PC-3 (cell line): Measurements from ENCODE around the gene RNU7-1. TPM values are rescaled to one million over a fixed set of nuclear protein-coding genes. Genes with fewer than 3 reads are reported as not detected.

ENCODE experiments used
- ATAC-seq: fragments of 200-7000 bp; cut with Tn5 transposase; 2 replicates; pipeline ENCODE4 v1.9.1; 2020; ENCODE audit warnings: mild to moderate bottlenecking, moderate library complexity
- BruUV-seq: library from RNA; stranded (reverse); fragments of 400-500 nt; replicated peaks from 2 replicates; lab custom pipeline; 2021; lab: Mats Ljungman, UMichigan
- CTCF ChIA-PET: fragments of 300-600 bp; sonication (Branson Sonifier 250); formaldehyde crosslinking; loops from one replicate; lab custom pipeline; 2022; ENCODE audit warnings: antibody characterized with exemption; lab: Charles Lee
- POLR2A ChIA-PET: fragments of 300-600 bp; sonication (Branson Sonifier 250); formaldehyde crosslinking; loops from one replicate; lab custom pipeline; 2022; ENCODE audit warnings: antibody characterized with exemption; ENCODE audit not compliant: unreplicated experiment; lab: Charles Lee
- DNase-seq: peaks from one replicate; pipeline ENCODE4 v3.0.0-alpha.2; 2015
- H2AFZ ChIP-seq: fragments of 300-600 bp; sonication (generic); 2 replicates; pipeline ENCODE4 v1.6.0; 2016; ENCODE audit warnings: antibody characterized with exemption, low read length
- H3F3A ChIP-seq: fragments of 300-600 bp; sonication (generic); one replicate; pipeline ENCODE4 v1.6.0; 2017; ENCODE audit warnings: antibody characterized with exemption, low read length, control low read depth, mild to moderate bottlenecking; ENCODE audit not compliant: unreplicated experiment
- H3K27ac ChIP-seq: fragments of 300-600 bp; sonication (generic); 2 replicates; pipeline ENCODE4 v1.5.1; 2016; ENCODE audit warnings: mild to moderate bottlenecking, low read length
- H3K27me3 ChIP-seq: fragments of 300-600 bp; sonication (generic); 2 replicates; pipeline ENCODE4 v1.6.1; 2016; ENCODE audit warnings: low read length, mixed read lengths
- H3K36me3 ChIP-seq: fragments of 300-600 bp; sonication (generic); 2 replicates; pipeline ENCODE4 v1.6.1; 2016; ENCODE audit warnings: low read depth, mixed run types, low read length, mixed read lengths
- H3K4me1 ChIP-seq: fragments of 300-600 bp; sonication (generic); 2 replicates; pipeline ENCODE4 v1.5.1; 2016; ENCODE audit warnings: low read length; ENCODE audit not compliant: insufficient read depth
- H3K4me2 ChIP-seq: fragments of 300-600 bp; sonication (generic); 2 replicates; pipeline ENCODE4 v1.6.0; 2016; ENCODE audit warnings: low read length
- H3K4me3 ChIP-seq: fragments of 300-600 bp; sonication (generic); 2 replicates; pipeline ENCODE4 v1.5.1; 2016; ENCODE audit warnings: mild to moderate bottlenecking, low read length, mixed read lengths
- H3K79me2 ChIP-seq: fragments of 300-600 bp; sonication (generic); 2 replicates; pipeline ENCODE4 v1.6.1; 2017; ENCODE audit warnings: low read length, mixed read lengths
- H3K9ac ChIP-seq: fragments of 300-600 bp; sonication (generic); 2 replicates; pipeline ENCODE4 v1.6.0; 2016; ENCODE audit warnings: mild to moderate bottlenecking, low read length
- H3K9me2 ChIP-seq: fragments of 300-600 bp; sonication (generic); replicated peaks from 2 replicates; pipeline ENCODE4 v1.6.1; 2016; ENCODE audit warnings: mixed run types, low read length, mixed read lengths
- H3K9me3 ChIP-seq: fragments of 300-600 bp; sonication (generic); 2 replicates; pipeline ENCODE4 v1.6.1; 2016; ENCODE audit warnings: low read length, mixed read lengths
- H4K20me1 ChIP-seq: fragments of 300-600 bp; sonication (generic); 2 replicates; pipeline ENCODE4 v1.6.1; 2016; ENCODE audit warnings: low read length, mixed read lengths
- EZH2 ChIP-seq: fragments of 300-600 bp; sonication (generic); IDR thresholded peaks from one replicate; pipeline ENCODE4 v1.6.1; 2017; ENCODE audit warnings: antibody characterized with exemption, mild to moderate bottlenecking, low read length; ENCODE audit not compliant: unreplicated experiment
- EZH2phosphoT487 ChIP-seq: fragments of 300-600 bp; sonication (generic); IDR thresholded peaks from 2 replicates; pipeline ENCODE4 v1.6.1; 2018; ENCODE audit warnings: mild to moderate bottlenecking, antibody characterized with exemption, low read length, borderline replicate concordance
- intact Hi-C: fragments of 100-400 bp; cut with micrococcal nuclease; formaldehyde crosslinking; loops from 2 replicates; pipeline ENCODE4 v1.9.0; 2023
- total RNA-seq: library from RNA; depleted of rRNA; stranded (reverse); fragments of >200 nt; gene quantifications from 2 replicates; pipeline ENCODE4 v1.2.3, GENCODE V29; 2014
- TF ChIP-seq, protein P1 (sequence below): fragments of 300-600 bp; sonication (generic); conservative IDR thresholded peaks from 2 replicates; pipeline ENCODE4 v1.5.1; 2017; ENCODE audit warnings: antibody characterized with exemption, low read depth, mild to moderate bottlenecking, low read length

RNU7-1 gene
- total RNA-seq, 1 experiment from 2014 or later: not detected

DNA sequence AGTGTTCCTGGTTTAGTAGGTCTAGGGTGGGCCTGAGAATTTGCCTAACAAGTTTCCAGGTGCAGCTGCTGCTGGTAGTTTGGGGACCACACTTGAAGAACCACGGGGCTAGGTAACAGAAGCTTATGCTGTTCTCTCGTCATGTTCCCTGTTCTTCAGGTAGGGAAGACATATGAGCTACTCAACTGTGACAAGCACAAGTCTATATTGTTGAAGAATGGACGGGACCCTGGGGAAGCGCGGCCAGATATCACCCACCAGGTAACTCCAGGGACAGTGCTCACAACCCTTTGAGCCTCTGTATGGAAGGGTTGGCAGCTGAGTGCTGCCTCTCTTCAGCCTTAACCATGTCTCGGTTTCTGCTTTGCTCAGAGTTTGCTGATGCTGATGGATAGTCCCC, 30.6 kb downstream of the RNU7-1 start:
- H3K36me3 ChIP-seq: peaks cover 31% of the 10 kb centered on the region
- peaks cover 14% of the 10 kb centered on the region for H3K4me1 ChIP-seq
- no TSS peak for BruUV-seq

DNA sequence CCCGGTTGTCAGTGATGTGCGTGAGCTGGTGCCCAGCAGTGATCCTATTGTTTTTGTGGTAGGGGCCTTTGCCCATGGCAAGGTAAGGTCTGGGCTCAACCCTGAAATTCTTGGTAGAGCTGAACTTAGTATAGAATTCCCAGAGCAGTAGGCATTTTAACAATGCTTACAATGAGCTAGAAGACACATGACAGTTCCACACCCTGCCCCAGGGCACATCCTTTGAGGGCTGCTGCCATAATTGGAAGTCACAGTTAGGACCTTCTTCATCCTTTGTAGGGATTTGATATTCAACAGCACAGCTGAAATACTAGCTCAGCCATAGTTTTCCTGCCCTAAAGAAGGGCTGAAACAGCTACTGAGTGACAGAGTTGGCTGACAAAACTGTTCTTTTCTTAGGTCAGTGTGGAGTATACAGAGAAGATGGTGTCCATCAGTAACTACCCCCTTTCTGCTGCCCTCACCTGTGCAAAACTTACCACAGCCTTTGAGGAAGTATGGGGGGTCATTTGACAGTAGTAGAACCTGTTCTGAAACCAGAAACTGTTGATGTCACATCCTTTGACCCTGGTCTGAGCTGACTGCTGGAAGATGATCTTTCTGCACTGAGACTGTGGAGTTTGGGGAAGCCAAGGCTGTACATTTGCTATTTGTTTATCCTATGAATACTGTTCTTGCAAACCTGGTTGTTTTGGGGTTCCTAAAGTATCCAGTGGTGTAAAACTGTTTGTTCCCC, 31.8 kb downstream of the RNU7-1 start:
- no peak overlapping the region for H3K4me3 ChIP-seq
- BruUV-seq: no TSS peak

More for the DNA sequence above, 30.6 kb downstream of the RNU7-1 start:
- ATAC-seq (no peak), DNase-seq (no peak)
- H3K9me3 ChIP-seq: no peaks in the 10 kb centered on the region
- peaks cover 39% of the 10 kb centered on the region for H3K79me2 ChIP-seq
- no peak overlapping the region for H3K27ac ChIP-seq
- CTCF ChIA-PET: no interaction called here
- no peaks in the 10 kb centered on the region for H3F3A ChIP-seq
- no peak overlapping the region for H3K4me2 ChIP-seq
- intact Hi-C loops: loop anchor here (5.0 kb wide), 1 partner anchor 43 kb away; the partner anchor contains the start of gene LPCAT3
- no peaks in the 10 kb centered on the region for H4K20me1 ChIP-seq
- H2AFZ ChIP-seq: no peak overlapping the region
- H3K9me2 ChIP-seq: no peaks in the 10 kb centered on the region
- no peaks in the 10 kb centered on the region for H3K27me3 ChIP-seq
- no peak overlapping the region for H3K4me3 ChIP-seq
- no peak overlapping the region for H3K9ac ChIP-seq
- POLR2A ChIA-PET: no interaction called here
- TF ChIP-seq EZH2phosphoT487: no peak

DNA sequence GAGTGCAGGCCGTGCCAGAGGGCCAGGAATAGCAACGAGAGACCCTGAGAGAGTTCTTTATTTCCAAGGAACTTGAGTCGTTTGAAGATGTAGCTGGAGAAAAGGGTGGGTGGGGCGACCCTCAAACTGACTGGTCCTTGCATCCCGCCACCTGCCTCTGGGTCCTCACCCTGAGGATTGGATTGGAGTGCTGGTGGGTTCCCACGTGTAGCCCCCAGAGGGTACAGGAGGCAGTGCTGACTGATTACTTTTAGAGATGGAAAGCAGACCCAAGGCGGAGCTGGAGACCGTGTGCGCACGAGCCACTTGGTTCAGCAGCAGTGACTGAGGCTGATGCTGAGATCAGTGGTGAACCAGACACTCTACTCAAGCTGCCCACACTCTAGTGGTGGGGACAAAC, 34.0 kb downstream of the RNU7-1 start:
- Histone ChIP-seq H3K4me1 (peaks cover 1% of the 10 kb centered on the region; the same call in 1 of the 2 replicates), H3F3A (no peaks in the 10 kb centered on the region), H3K9ac (no peak overlapping the region), H3K9me2 (no peaks in the 10 kb centered on the region), H3K9me3 (no peaks in the 10 kb centered on the region), H4K20me1 (no peaks in the 10 kb centered on the region), H3K4me2 (no peak overlapping the region), H2AFZ (no peak overlapping the region), H3K36me3 (peaks cover 28% of the 10 kb centered on the region), H3K27ac (no peak overlapping the region), H3K4me3 (no peak overlapping the region), H3K79me2 (peaks cover 6% of the 10 kb centered on the region), H3K27me3 (no peaks in the 10 kb centered on the region)
- CTCF ChIA-PET: no interaction called here
- POLR2A ChIA-PET: interaction anchor here (0.6 kb wide), 2 partner anchors 40 to 92 kb away, joined by 5 to 6 read pairs; no protein-coding TSS in a partner anchor
- no peak for ATAC-seq
- intact Hi-C loops: no loop called here
- no TSS peak for BruUV-seq
- TF ChIP-seq, protein P1, sequence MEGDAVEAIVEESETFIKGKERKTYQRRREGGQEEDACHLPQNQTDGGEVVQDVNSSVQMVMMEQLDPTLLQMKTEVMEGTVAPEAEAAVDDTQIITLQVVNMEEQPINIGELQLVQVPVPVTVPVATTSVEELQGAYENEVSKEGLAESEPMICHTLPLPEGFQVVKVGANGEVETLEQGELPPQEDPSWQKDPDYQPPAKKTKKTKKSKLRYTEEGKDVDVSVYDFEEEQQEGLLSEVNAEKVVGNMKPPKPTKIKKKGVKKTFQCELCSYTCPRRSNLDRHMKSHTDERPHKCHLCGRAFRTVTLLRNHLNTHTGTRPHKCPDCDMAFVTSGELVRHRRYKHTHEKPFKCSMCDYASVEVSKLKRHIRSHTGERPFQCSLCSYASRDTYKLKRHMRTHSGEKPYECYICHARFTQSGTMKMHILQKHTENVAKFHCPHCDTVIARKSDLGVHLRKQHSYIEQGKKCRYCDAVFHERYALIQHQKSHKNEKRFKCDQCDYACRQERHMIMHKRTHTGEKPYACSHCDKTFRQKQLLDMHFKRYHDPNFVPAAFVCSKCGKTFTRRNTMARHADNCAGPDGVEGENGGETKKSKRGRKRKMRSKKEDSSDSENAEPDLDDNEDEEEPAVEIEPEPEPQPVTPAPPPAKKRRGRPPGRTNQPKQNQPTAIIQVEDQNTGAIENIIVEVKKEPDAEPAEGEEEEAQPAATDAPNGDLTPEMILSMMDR: no peak
- TF ChIP-seq EZH2phosphoT487: no peak
- TF ChIP-seq EZH2: no peak
- no peak for DNase-seq

More for the DNA sequence above, 31.8 kb downstream of the RNU7-1 start:
- H3K4me2 ChIP-seq: no peak overlapping the region
- H3K4me1 ChIP-seq: peaks cover 14% of the 10 kb centered on the region
- no peaks in the 10 kb centered on the region for H3F3A ChIP-seq
- no peaks in the 10 kb centered on the region for H3K27me3 ChIP-seq
- peaks cover 28% of the 10 kb centered on the region for H3K36me3 ChIP-seq
- no peak overlapping the region for H2AFZ ChIP-seq
- ChIA-PET CTCF (no interaction called here), POLR2A (no interaction called here)
- TF ChIP-seq EZH2: no peak
- peaks cover 26% of the 10 kb centered on the region for H3K79me2 ChIP-seq
- no peak for ATAC-seq
- intact Hi-C loops: no loop called here
- no peak overlapping the region for H3K27ac ChIP-seq
- no peaks in the 10 kb centered on the region for H3K9me2 ChIP-seq
- no peaks in the 10 kb centered on the region for H3K9me3 ChIP-seq
- no peaks in the 10 kb centered on the region for H4K20me1 ChIP-seq
- no peak overlapping the region for H3K9ac ChIP-seq
- no peak for DNase-seq
